GM21786 (cell line): ENCODE data around the gene MACROD2.
A peak's percentile ranks its signal among the peaks of the same experiment; 100 is the strongest.
"Not testable (repeated sequence)": the region's sequence is repeated elsewhere in the genome, so short reads cannot be mapped to it uniquely, and the experiment has no call there.

Experiments used
- ATAC-seq: cut with Tn5 transposase; IDR thresholded peaks from one replicate; pipeline ENCODE4 v1.9.1; 2021; ENCODE audit not compliant: unreplicated experiment

MACROD2 gene

GRCh38 chr20:14925300-14925699 is 930.0 kb downstream of the MACROD2 start:
- no peak for ATAC-seq

- not testable (repeated sequence) for ATAC-seq
These were observed 931.1 kb downstream of the MACROD2 start for GRCh38 chr20:14926436-14926835.

GRCh38 chr20:14928083-14928482 is 932.8 kb downstream of the MACROD2 start:
- no peak for ATAC-seq

GRCh38 chr20:14929388-14929787 is 934.1 kb downstream of the MACROD2 start:
- no peak for ATAC-seq

- no peak for ATAC-seq
These were observed 936.7 kb downstream of the MACROD2 start for GRCh38 chr20:14932040-14932439.

GRCh38 chr20:14935285-14935684 is 940.0 kb downstream of the MACROD2 start:
- no peak for ATAC-seq

- ATAC-seq = no peak
These were observed 941.7 kb downstream of the MACROD2 start for GRCh38 chr20:14937021-14937420.

GRCh38 chr20:14937846-14938245 is 942.5 kb downstream of the MACROD2 start:
- no peak for ATAC-seq

GRCh38 chr20:14947536-14947935 is 952.2 kb downstream of the MACROD2 start:
- no peak for ATAC-seq

GRCh38 chr20:14947946-14948345 is 952.6 kb downstream of the MACROD2 start:
- no peak for ATAC-seq

- no peak for ATAC-seq
These were observed 953.1 kb downstream of the MACROD2 start for GRCh38 chr20:14948416-14948815.

- ATAC-seq = no peak
These were observed 955.3 kb downstream of the MACROD2 start for GRCh38 chr20:14950633-14951032.

- ATAC-seq = peak; percentile 47
These were observed 955.8 kb downstream of the MACROD2 start for GRCh38 chr20:14951105-14951504.

- no peak for ATAC-seq
These were observed 956.5 kb downstream of the MACROD2 start for GRCh38 chr20:14951707-14952418.

- no peak for ATAC-seq
These were observed 958.4 kb downstream of the MACROD2 start for GRCh38 chr20:14953736-14954135.

- ATAC-seq = no peak
These were observed 960.1 kb downstream of the MACROD2 start for GRCh38 chr20:14955399-14955798.

- no peak for ATAC-seq
These were observed 960.7 kb downstream of the MACROD2 start for GRCh38 chr20:14956026-14956425.

GRCh38 chr20:14956538-14956937 is 961.2 kb downstream of the MACROD2 start:
- ATAC-seq = no peak

GRCh38 chr20:14957402-14957801 is 962.1 kb downstream of the MACROD2 start:
- no peak for ATAC-seq

- ATAC-seq = no peak
These were observed 963.3 kb downstream of the MACROD2 start for GRCh38 chr20:14958626-14959025.

GRCh38 chr20:14959506-14960475 is 964.5 kb downstream of the MACROD2 start:
- ATAC-seq = no peak

GRCh38 chr20:14960831-14961230 is 965.5 kb downstream of the MACROD2 start:
- no peak for ATAC-seq
